ENCODE results near the gene GHRHR.

GHRHR gene

DNA sequence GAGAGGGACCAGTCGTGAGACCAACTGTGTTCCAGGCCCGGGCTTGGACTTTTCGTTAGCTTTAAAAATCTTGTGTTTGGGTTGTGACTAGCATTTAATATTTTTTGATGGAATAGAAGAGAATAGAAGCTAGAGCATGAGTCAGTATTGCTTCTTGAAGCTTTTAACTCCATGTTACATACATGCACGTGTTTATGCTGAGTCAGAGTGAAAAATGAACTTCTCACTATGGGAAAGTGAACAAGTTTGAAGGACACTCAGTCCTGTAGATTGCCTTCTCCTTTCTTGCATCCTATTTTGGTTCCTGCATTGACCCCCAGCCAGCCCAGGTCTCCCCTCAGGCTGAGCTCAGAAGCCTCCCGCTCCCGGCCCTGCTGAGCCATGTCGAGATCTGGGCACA, 31.8 kb downstream of the GHRHR start:
- DNase-seq (ENCODE audit: low read depth, low spot score), result no peak
- no peak overlapping the region for H3K4me3 ChIP-seq (ENCODE audit: low read length)

DNA sequence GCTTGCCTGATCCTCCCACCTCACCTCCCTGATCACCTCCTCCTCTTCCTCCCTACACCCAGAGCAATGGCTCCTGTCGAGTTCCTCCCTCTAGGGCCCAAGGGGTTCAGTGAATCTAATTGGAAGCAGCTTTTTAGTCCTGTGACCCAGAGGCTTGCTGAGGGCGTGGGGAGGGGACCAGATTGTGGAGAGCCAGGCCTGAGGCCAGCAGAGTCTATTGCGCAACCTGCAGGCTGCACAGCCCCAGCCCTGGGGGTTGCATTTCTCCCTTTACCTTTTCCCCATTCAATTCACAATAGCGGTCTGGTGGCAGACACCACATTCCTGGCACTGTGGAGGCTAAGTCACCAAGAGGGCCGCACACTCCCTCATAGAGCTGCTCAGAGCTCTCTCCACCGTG, 32.5 kb downstream of the GHRHR start:
- no peak for DNase-seq (ENCODE audit: low read depth, low spot score)
- H3K4me3 ChIP-seq (ENCODE audit: low read length), result no peak overlapping the region

DNA sequence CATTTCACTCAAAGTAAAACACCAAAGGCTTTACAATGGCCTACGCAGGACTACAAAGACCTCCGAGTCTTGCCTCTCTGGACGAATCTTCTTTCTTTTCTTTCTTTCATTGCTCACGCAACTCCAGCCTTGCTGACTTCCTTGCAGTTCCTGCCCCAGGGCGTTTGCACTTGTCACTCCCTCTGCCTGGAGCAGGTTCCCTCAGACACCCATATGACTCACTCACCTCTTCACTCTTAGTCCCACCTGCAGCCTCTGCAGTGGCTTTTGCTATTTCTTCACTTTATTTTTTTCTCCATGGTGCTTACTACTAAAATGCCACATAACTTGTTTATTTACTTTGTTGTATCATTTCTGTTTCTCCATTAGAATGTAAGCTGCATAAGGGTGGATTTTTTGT, 33.1 kb downstream of the GHRHR start:
- H3K4me3 ChIP-seq (ENCODE audit: low read length), result no peak overlapping the region
- DNase-seq (ENCODE audit: low read depth, low spot score), result no peak

DNA sequence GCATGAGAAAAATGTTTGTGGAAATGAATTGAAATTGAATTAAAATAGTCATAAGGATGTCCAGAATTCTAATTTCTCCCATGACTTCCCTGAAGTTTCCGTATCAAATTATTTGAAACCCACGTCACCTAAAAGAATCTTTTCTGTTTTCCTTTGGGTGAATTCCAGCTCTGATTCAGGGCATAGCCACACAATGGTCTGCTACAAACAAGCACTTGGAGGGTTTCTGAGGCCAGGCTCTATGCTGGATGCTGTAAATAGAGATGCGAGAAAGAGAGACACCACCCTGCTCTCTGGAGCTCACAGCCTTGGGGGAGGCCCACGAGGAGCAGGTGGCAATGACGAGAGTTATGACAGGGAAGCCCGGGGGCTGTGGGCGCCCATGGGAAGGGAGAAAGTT, 33.6 kb downstream of the GHRHR start:
- DNase-seq (ENCODE audit: low read depth, low spot score), result no peak

DNA sequence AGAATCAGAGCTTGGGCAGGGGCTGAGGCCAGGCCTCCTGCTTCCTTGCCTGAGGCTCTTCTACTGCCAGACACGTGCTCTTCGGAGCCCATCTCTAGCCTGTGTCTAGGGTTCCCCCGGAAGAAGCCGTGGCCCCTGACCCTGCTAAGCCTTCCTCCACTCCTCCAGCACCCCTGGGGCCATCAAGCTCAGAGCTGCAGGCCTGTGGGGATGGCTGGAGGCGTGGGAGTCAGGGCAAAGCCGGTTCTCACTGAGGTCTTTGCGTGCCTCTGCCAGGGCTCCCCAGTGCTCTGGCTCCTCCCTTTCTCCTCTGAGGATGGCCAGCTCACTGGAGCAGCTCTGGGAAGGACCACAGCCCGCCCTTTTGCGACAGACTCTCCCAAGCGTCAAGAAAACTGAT, 34.4 kb downstream of the GHRHR start:
- no peak for DNase-seq (ENCODE audit: low read depth, low spot score)
- H3K4me3 ChIP-seq (ENCODE audit: low read length), result no peak overlapping the region

More for the DNA sequence above, 33.6 kb downstream of the GHRHR start:
- no peak overlapping the region for H3K4me3 ChIP-seq (ENCODE audit: low read length)

DNA sequence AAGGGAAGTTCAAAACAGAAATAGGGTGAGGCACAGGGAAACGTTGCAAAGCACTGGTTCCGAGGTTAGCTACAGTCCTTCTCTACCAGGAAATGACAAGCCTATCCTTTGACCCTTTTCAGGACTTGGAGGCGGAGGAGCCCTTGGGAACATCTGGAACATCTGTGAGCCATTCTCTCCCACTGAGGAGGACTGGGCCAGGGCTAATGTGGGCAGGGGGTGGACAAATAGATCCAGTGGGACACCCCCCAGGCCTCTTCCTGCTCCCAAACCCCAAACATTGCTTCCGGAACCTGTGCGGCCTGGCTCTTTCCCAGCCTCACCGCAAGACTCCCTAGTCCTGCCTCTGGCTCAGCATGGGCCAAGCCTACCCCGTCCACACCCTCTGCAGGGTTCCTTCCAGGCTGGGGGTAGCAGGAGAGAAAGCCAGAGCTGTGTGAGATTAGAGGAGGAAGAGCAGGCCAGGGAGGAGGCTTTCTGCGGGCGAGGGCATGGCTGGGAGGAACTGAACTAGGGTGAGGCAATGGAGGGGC, 36.5 kb downstream of the GHRHR start:
- DNase-seq (ENCODE audit: low read depth, low spot score), result no peak
- H3K4me3 ChIP-seq (ENCODE audit: low read length), result no peak overlapping the region

DNA sequence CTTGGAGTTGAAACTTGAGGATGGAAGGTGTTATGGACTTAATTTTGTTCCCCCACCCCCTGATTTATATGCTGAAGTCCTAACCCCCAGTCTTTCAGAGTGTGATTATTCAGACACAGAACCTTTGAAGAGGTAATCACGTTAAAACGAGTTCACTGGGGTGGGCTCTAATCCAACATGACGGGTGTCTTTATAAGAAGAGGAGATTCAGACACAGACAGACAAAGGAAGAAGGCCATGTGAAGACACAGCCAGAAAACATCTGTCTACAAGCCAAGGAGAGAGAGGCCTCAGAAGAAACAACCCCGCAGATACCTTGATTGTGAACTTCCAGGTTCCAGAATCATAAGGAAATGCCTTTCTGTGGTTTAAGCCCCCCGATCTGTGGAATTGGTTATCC, 37.0 kb downstream of the GHRHR start:
- no peak for DNase-seq (ENCODE audit: low read depth, low spot score)

DNA sequence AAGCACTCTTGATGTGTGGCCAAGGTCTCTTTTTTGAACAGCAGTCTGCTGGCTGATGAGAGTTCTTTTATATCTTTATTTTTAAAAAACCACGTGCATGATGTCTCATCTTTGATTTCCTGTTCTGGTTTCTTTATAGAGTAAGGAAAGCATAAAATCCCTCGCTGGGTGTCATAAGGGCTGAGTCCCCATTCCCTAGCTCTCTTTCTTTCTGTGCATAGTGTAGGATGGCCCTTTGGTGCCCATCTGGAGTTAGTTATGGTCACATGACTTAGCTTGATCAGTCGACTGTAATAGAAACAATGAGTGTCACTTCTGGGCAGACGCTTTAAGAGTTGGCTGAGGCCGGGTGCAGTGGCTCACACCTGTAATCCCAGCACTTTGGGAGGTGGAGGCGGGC, 38.5 kb downstream of the GHRHR start:
- no peak for DNase-seq (ENCODE audit: low read depth, low spot score)
- no peak overlapping the region for H3K4me3 ChIP-seq (ENCODE audit: low read length)

More for the DNA sequence above, 37.0 kb downstream of the GHRHR start:
- H3K4me3 ChIP-seq (ENCODE audit: low read length), result no peak overlapping the region

DNA sequence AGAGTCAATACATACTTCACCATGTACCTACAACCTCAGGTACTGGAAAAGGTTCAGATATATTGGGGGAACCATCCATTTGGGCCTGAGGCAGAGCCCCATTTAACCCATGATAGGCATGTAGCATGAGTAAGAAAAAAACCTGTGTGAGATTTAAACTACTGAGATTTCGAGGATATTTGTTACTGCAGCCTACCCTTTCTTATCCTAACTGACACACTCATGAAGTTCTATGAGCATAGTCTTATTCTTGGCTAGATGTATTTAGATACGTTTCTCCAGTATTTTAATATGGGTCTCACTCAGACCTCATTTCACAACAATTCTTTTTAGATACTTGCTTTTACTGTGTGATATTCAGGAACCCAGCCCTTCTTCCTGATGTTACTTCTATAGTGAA, 39.3 kb downstream of the GHRHR start:
- no peak overlapping the region for H3K4me3 ChIP-seq (ENCODE audit: low read length)
- DNase-seq (ENCODE audit: low read depth, low spot score), result no peak

DNA sequence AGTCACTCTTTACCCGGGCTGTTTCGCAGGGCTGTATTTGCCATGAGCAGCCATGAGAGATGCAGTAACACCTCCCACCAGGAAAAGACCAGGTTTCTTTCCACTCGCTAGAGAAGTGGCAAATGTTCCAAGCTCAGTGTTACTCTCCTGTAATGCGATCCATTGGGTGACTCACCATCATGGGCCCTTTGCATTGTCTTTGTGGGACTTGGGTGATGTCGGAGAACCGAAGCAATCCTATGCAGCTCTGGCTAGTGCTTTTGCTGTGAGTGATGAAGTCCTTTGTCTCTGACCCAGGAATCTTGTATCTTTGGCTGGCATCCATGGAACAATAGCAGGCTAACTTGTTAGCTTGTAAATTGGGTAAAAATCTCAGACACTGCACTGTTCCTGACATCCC, 40.0 kb downstream of the GHRHR start:
- H3K4me3 ChIP-seq (ENCODE audit: low read length), result no peak overlapping the region
- DNase-seq (ENCODE audit: low read depth, low spot score), result no peak

DNA sequence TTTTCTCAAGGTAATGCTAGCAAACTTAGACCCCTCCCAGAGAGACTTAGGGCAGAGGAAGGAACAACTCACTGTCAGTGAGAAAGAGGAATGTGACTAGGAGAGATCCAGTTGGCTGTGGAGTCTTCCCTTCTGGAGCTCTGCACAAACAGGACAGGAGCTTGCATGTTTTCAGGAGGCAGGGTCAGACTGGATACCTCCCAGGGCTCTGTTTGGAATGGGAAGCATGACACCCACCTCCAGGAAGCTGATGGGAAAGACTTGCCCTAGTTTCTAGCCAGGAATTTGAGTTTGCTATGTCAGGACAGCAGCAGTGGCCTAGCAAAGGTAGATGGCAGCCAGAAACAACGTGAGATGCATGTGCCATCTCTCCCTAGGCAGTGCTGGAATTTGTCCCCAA, 40.6 kb downstream of the GHRHR start:
- no peak for DNase-seq (ENCODE audit: low read depth, low spot score)
- H3K4me3 ChIP-seq (ENCODE audit: low read length), result no peak overlapping the region

DNA sequence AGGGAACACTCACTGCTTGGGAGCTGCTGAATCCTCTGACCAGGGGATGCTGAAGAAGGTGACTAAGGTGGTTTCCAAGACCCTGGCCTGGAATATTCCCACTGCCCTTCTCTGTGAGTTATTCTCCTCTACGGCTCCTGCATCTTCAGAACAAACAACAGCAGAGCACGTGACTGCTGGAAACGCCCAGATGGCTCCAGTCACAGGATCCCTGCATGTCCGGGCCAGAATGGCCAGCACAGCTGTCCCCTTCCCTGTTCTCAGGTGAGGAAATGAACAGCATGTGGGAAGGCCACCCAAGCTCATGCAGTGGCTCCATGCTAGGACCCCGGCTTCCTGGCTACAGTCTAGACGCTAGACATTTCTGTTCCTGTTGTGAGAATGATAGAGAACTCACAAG, 43.1 kb downstream of the GHRHR start:
- DNase-seq (ENCODE audit: low read depth, low spot score), result no peak
- H3K4me3 ChIP-seq (ENCODE audit: low read length), result no peak overlapping the region

DNA sequence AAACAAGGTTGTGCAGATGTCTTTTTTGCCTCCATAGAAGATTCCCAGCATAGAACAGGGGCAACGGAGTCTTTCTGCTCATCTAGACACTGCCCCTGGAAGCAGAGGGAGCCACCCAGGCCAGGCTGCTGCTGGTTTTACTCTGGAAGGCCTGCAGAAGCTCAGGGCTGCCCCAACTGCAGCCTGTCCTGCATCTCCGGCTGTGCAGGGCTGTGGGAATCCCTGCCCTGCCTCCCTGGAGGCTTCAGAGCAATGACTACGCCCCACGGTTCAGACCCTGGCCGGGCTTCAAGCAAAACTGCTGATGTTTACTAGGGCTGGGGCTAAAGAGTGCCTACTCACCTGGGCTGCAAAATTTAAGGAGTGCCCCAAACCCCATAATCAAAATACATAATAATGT, 43.9 kb downstream of the GHRHR start:
- H3K4me3 ChIP-seq (ENCODE audit: low read length), result no peak overlapping the region
- DNase-seq (ENCODE audit: low read depth, low spot score), result no peak

DNA sequence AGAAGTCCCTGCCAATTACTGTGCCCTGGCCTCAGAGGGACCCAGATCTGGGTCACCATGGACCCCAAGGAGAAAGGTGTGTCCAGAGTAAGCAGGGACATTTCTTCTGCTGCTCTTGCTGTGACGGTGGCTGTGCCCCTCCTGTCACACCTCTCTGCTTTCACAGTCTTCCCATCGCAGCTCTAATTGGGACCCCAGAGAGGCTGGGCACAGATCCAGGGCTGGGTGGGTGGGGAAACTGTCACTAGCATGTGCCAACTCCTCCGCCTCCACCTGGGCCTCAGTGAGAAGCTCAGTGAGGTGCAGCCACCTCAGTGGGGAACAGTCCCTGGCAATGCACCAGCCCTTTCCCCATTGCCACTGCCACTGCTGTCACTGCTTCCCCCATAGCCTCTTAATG, 51.1 kb downstream of the GHRHR start:
- H3K4me3 ChIP-seq (ENCODE audit: low read length), result no peak overlapping the region
- no peak for DNase-seq (ENCODE audit: low read depth, low spot score)

DNA sequence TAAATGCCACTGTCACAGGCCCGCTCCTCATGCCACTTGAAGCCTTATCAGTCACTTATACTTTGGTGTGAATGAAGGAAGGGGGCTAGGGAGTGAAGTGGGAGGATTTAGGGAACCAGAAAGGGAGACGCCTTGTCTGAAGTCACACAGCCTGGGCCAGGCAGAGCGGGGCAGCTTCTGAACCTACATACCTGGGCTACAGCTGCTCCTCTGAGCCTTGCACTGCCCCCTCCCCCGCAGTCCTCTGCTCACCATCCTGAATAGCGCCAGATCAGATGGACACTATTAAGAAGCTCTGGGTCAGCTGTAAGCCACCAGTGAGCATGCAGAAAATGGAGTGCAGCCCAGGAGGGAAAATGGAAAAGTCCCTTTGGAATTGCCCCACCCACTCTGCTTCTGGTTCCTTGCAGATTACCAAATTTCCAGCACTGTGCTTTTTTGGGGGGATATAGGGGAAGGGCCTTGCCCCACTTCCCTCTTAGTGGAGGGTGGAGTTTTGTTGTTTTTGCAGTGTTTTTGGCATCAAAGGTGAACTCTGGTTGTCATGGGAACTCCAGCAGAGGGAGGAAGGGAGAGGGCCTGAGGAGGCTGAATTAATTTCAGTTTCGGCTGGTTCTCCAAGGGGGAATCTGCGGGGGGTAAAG, 53.4 kb downstream of the GHRHR start:
- DNase-seq (ENCODE audit: low read depth, low spot score), result no peak
- H3K4me3 ChIP-seq (ENCODE audit: low read length), result no peak overlapping the region

DNA sequence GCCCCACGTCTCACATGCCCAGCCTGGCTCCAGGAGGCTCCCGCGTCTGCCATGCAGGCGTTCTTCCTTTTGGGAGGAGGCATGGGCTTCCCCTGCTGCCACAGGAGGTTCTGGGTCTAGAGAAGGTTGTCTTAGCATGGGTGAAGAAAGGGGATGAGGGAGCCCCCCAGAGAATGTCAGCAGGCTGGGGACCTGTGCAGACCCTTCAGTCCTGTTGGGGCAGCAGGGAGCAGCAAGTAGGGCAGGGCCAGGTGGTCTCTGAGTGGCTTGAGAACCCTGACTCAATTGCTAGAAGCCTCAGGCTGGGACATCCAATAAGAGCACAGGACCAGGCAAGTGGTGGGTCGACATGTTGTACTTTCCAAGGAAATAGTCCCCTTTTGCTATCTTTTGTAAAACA, 54.0 kb downstream of the GHRHR start:
- DNase-seq (ENCODE audit: low read depth, low spot score), result no peak
- no peak overlapping the region for H3K4me3 ChIP-seq (ENCODE audit: low read length)

DNA sequence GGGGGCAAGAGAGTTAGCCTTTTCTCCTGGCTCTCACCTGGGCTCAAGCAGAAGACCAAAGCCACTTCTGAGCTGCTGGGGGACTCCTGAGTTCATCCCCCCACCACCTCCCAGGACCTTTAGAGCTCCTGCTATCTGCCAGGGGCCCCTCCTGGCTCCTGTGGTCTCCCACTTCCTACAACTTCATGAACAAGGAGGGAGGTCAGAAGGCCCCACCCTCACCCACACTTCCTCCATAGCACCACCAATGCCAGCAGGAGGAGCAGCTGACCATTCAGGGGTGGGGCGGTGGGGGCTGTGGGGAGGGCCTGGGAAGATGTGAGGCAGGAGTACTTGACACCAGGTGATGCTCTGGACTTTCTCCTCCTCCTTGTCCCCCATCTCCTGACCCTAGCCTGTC, 55.8 kb downstream of the GHRHR start:
- DNase-seq (ENCODE audit: low read depth, low spot score), result peak; percentile 10
- H3K4me3 ChIP-seq (ENCODE audit: low read length), result no peak overlapping the region

DNA sequence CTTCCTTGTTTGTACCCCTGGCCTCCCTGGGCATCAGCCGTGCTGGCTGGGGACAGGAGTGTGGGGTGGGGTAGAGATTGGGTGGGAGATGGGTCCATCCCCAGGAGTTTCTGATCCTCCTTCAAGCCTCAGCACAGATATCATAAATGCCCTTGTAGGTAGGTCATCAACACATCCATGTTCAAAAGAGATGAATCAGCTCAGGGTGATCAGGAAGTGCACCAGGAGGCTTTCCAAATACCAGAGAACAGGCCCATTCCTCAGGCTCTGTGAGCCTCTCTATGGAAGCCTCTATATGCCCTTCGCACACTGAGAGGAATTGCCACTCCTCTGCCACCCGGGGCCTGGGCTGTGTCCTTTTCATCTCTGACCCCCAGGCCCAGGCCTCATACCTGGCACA, 56.4 kb downstream of the GHRHR start:
- DNase-seq (ENCODE audit: low read depth, low spot score), result no peak
- no peak overlapping the region for H3K4me3 ChIP-seq (ENCODE audit: low read length)

DNA sequence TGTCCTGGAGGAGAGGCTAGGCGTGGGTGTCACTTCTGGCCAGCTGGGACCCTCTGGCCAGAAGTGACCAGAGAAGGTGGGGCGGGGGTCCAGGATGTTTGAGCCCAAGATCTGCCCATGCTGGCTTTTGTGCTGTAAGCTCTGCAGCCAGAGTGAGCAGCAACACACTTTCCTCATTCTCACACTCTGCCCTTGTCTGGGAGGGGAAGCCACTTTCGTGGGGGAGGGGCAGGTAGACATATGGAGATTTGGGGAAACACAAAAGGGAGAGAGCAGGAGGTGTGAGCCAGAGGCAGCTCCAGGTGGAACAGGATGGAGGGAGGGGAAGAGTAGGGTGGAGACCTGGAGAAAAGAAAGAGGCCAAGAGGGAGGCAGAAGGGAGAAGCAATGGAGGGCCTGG, 56.9 kb downstream of the GHRHR start:
- H3K4me3 ChIP-seq (ENCODE audit: low read length), result no peak overlapping the region
- DNase-seq (ENCODE audit: low read depth, low spot score), result no peak

DNA sequence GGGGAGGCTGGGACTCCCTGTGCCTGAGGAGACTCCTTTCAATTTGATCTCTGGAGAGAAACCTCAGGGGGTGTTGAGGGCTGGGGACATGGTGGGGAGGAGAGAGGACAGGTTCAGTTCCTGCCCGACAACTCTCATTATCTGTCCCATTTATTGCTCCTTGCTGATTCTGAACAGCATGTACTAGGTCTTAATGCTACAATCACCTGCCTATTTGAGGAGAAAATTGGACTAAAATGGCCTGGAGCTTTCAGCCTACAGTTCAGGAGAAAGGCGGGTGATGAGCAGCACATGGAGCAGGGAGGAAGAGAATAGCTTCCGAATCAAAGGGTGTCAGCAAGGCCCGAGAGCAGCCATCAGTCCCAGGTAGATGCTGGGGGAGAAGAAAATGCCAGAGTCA, 58.4 kb downstream of the GHRHR start:
- no peak for DNase-seq (ENCODE audit: low read depth, low spot score)
- H3K4me3 ChIP-seq (ENCODE audit: low read length), result no peak overlapping the region

DNA sequence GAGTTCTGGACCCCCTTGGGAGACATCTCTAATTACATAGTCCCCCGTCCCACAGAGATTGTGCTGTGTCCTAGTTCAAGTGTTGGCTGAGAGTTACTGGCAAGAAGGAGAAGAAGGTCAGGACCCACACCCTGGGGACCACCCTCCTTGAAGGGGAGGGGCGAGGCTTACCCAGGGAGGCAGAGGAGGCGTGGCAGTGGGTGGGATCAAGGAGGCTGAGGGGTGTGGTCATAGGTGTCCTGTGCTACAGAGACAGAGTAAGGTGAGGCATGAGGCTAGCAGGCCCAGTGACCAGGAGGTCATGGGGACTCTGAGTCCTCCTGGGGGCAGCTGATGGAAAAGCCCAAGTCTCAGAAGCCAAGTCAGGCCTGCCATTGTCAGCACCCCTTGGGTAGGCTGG, 59.0 kb downstream of the GHRHR start:
- no peak overlapping the region for H3K4me3 ChIP-seq (ENCODE audit: low read length)
- no peak for DNase-seq (ENCODE audit: low read depth, low spot score)

DNA sequence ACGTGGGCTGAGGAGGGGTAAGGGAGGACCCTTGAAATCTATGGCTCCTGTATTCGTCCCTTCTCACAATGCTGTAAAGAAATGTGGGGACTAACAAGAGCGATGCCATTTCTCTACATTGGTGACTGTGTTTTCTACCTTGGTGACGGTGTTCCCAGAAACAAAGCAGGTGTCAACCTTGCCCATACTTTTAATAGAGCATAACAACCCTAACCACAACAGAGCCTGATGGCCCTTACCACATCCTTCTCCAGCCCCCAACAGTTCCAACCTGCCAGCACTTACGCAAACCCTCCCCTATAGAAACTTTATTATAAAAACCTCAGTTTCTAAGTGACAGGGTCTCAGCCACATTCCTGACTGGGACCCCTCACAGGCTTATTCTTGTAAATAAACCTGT, 60.1 kb downstream of the GHRHR start:
- no peak overlapping the region for H3K4me3 ChIP-seq (ENCODE audit: low read length)
- DNase-seq (ENCODE audit: low read depth, low spot score), result peak; percentile 73
